ENCODE measurements around the gene EPPIN. TPM values are rescaled to one million over a fixed set of nuclear protein-coding genes. Genes with fewer than 3 reads are reported as not detected.

The EPPIN gene
- total and polyA plus RNA-seq, 10 of the 15 experiments (the other 5 are each of a cell fraction or from before 2014, with no cell fraction given), result not detected

GRCh38 chr20:45576995-45577394 is 29.8 kb upstream of the EPPIN start:
- H3K36me3 ChIP-seq (ENCODE audit: control insufficient read depth in 2 of 2, insufficient read depth in 2 of 2, low read length in 1 of 2), result no peaks in the 10 kb centered on the region
- H3K9ac ChIP-seq (ENCODE audit: control insufficient read depth, insufficient read depth, low read length), result no peak overlapping the region
- SMC1A ChIA-PET (ENCODE audit: uncharacterized antibody, unreplicated experiment), result no interaction called here
- H3K79me2 ChIP-seq (ENCODE audit: control insufficient read depth, insufficient read depth, low read length), result no peaks in the 10 kb centered on the region
- ATAC-seq, result no peak
- H4K20me1 ChIP-seq (ENCODE audit: control insufficient read depth, insufficient read depth), result no peaks in the 10 kb centered on the region
- DNase-seq (ENCODE audit: low read depth, low spot score), result no peak
- CTCF ChIA-PET, result no interaction called here
- BruUV-seq (replicated peaks), result no TSS peak
- intact Hi-C loops (cut with micrococcal nuclease; ENCODE audit: unreplicated experiment) (no loop called here), in situ Hi-C loops (cut with MboI) (no loop called here)
- FAIRE-seq, result no peak
- 0 out of 4 replicates have a peak, but pooled peaks cover 0 to 1% of the 10 kb centered on the region in 2 experiments for H3K27me3 ChIP-seq (replicated peaks in 1 of 2; ENCODE audit: control insufficient read depth in 2 of 2, insufficient read depth in 2 of 2, low read length in 1 of 2)
- no peaks in the 10 kb centered on the region for H3K9me3 ChIP-seq (replicated peaks; ENCODE audit: control insufficient read depth, insufficient read depth, low read length)
- no peak overlapping the region for H3K4me3 ChIP-seq
- POLR2A ChIA-PET, result no interaction called here
- no peak overlapping the region for H3K4me2 ChIP-seq (ENCODE audit: control insufficient read depth, insufficient read depth)
- RAD21 ChIA-PET (ENCODE audit: unreplicated experiment), result no interaction called here
- H3K4me1 ChIP-seq (ENCODE audit: control insufficient read depth, insufficient read depth, low read length), result no peaks in the 10 kb centered on the region
- WGBS (ENCODE audit: insufficient coverage, insufficient replicate concordance, low lambda C conversion rate, missing lambda C conversion rate), result 13% methylated on average over 2 of the region's 2 CpGs
- no peak overlapping the region for H3K27ac ChIP-seq (ENCODE audit: control insufficient read depth, insufficient read depth)
- H2AFZ ChIP-seq (ENCODE audit: control insufficient read depth, low read depth, low read length), result no peak overlapping the region
- TF ChIP-seq FOS (IDR thresholded peaks at IDR 0.05; ENCODE audit: borderline replicate concordance, extremely low read depth, insufficient read length) (no peak), E2F4 (IDR thresholded peaks at IDR 0.05; ENCODE audit: low read depth, low read length) (no peak), MTA2 (IDR thresholded peaks at IDR 0.05; ENCODE audit: low read depth) (no peak), ZSCAN29 (IDR thresholded peaks at IDR 0.05) (no peak), ZNF687 (IDR thresholded peaks at IDR 0.05) (no peak), NFIC (IDR thresholded peaks at IDR 0.05; ENCODE audit: low read depth, low read length) (no peak), NFXL1 (IDR thresholded peaks at IDR 0.05; ENCODE audit: borderline replicate concordance) (no peak), EED (IDR thresholded peaks at IDR 0.05; ENCODE audit: low read depth) (no peak), STAT3 (IDR thresholded peaks at IDR 0.05; ENCODE audit: low read depth, low read length) (no peak), YBX1 (IDR thresholded peaks at IDR 0.05) (no peak), RELB (IDR thresholded peaks at IDR 0.05; ENCODE audit: low read depth) (no peak), MAX (IDR thresholded peaks at IDR 0.05; ENCODE audit: low read depth, low read length) (no peak), USF1 (IDR thresholded peaks at IDR 0.05; ENCODE audit: borderline replicate concordance, extremely low read length, insufficient read depth, low read depth, low read length) (no peak), MTA3 (IDR thresholded peaks at IDR 0.05; ENCODE audit: borderline replicate concordance, low read length) (no peak), ATF3 (IDR thresholded peaks at IDR 0.05; ENCODE audit: borderline replicate concordance, extremely low read depth, low read depth, low read length) (no peak)

All from GM12878 (cell line).